Neural progenitor cell (in vitro differentiated cells): ENCODE measurements around the gene TAP2. TPM values are rescaled to one million over a fixed set of nuclear protein-coding genes. Genes with fewer than 3 reads are reported as not detected.

ENCODE experiments used
- DNase-seq: peaks from one replicate; pipeline ENCODE4 v3.0.0-alpha.2; 2016; ENCODE audit warnings: low spot score
- H2AFZ ChIP-seq: fragments of 200-600 bp; sonication (generic); replicated peaks from 2 replicates; pipeline ENCODE4 v1.6.1; 2016; ENCODE audit warnings: antibody characterized with exemption
- H3F3A ChIP-seq: fragments of 200-600 bp; sonication (generic); 2 replicates; pipeline ENCODE4 v1.6.1; 2016; ENCODE audit warnings: antibody characterized with exemption, low read depth
- H3K27ac ChIP-seq: fragments of 200-600 bp; sonication (generic); 2 replicates; pipeline ENCODE4 v1.5.1; 2016; ENCODE audit warnings: mild to moderate bottlenecking
- H3K27me3 ChIP-seq: fragments of 200-600 bp; sonication (generic); 2 replicates; pipeline ENCODE4 v1.6.1; 2016; ENCODE audit warnings: mild to moderate bottlenecking, moderate library complexity
- H3K36me3 ChIP-seq: fragments of 200-600 bp; sonication (generic); 2 replicates; pipeline ENCODE4 v1.5.1; 2016
- H3K4me1 ChIP-seq: fragments of 200-600 bp; sonication (generic); 2 replicates; pipeline ENCODE4 v1.6.1; 2016; ENCODE audit warnings: mixed run types
- H3K4me2 ChIP-seq: fragments of 200-600 bp; sonication (generic); 2 replicates; pipeline ENCODE4 v1.6.1; 2016
- H3K4me3 ChIP-seq: fragments of 200-600 bp; sonication (generic); 2 replicates; pipeline ENCODE4 v1.5.1; 2016
- H3K79me2 ChIP-seq: fragments of 200-600 bp; sonication (generic); 2 replicates; pipeline ENCODE4 v1.6.1; 2016; ENCODE audit warnings: low read depth
- H3K9ac ChIP-seq: fragments of 200-600 bp; sonication (generic); 2 replicates; pipeline ENCODE4 v1.6.1; 2016
- H3K9me3 ChIP-seq: fragments of 200-600 bp; sonication (generic); 2 replicates; pipeline ENCODE4 v1.5.1; 2016; ENCODE audit warnings: low read depth
- H4K20me1 ChIP-seq: fragments of 200-600 bp; sonication (generic); 2 replicates; pipeline ENCODE4 v1.6.1; 2016; ENCODE audit warnings: low read depth
- H3K27ac Mint-ChIP-seq: 3 replicates; pipeline ENCODE4 v1.8.0; 2021; ENCODE audit warnings: mixed read lengths
- H3K27me3 Mint-ChIP-seq: 2 replicates; pipeline ENCODE4 v1.8.0; 2022; ENCODE audit warnings: low read depth, mild to moderate bottlenecking, inconsistent platforms, moderate library complexity, mixed read lengths; ENCODE audit not compliant: insufficient read depth
- H3K36me3 Mint-ChIP-seq: 3 replicates; pipeline ENCODE4 v1.8.0; 2021; ENCODE audit warnings: mixed read lengths
- H3K4me1 Mint-ChIP-seq: 3 replicates; pipeline ENCODE4 v1.8.0; 2021; ENCODE audit warnings: mixed read lengths
- H3K4me3 Mint-ChIP-seq: 3 replicates; pipeline ENCODE4 v1.8.0; 2021; ENCODE audit warnings: mild to moderate bottlenecking, moderate library complexity, mixed read lengths
- H3K9me3 Mint-ChIP-seq: 3 replicates; pipeline ENCODE4 v1.8.0; 2020; ENCODE audit warnings: mixed read lengths
- EZH2 ChIP-seq: fragments of 200-600 bp; sonication (generic); IDR thresholded peaks from 2 replicates; pipeline ENCODE4 v1.6.1; 2017; ENCODE audit warnings: antibody characterized with exemption, mild to moderate bottlenecking, moderate library complexity
- EZH2phosphoT487 ChIP-seq: fragments of 200-600 bp; sonication (generic); IDR thresholded peaks from 2 replicates; pipeline ENCODE4 v1.6.1; 2017; ENCODE audit warnings: antibody characterized with exemption
- total RNA-seq: library from RNA; depleted of rRNA; stranded (reverse); fragments of >200 nt; gene quantifications from 2 replicates; pipeline ENCODE4 v1.2.3, GENCODE V29; 2015; ENCODE audit warnings: low replicate concordance
- TF ChIP-seq, protein P1 (sequence below): fragments of 200-600 bp; sonication (generic); IDR thresholded peaks from 2 replicates; pipeline ENCODE4 v1.5.1; 2017; ENCODE audit warnings: antibody characterized with exemption, mild to moderate bottlenecking

TAP2 gene
- total RNA-seq, 1 donor from 2014 or later: 2.9 TPM

DNA sequence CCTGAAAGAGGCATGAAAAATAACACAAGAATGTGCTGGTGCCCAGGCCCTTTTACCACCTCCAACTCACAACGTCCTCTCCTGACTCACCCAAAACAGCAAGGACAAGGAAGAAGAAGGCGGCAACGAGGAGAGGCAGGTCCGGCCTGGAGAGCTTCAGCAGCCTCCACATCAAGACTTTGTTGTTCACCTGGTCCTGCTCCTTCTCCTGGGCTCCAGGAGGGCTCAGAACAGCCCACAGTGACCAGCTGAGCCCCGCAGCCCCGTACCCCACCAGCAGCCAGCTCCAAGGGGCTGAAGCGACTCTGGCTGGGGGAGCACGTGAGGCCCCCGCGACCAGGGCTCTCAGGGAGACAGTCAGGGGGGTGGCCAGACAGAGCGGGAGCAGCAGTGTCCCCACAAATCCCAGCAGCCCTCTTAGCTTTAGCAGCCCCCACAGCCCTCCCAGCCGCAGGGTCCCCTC, 857 bp downstream of the TAP2 start:
- peak overlapping the region; percentile 90 for H3K4me3 Mint-ChIP-seq
- peaks cover 22% of the 10 kb centered on the region for H3K27me3 Mint-ChIP-seq
- H3K27ac ChIP-seq: no peak overlapping the region
- peak overlapping the region; percentile 67 for H3K4me3 ChIP-seq
- H3K36me3 Mint-ChIP-seq: no peaks in the 10 kb centered on the region
- H3K9me3 Mint-ChIP-seq: no peaks in the 10 kb centered on the region
- no peak overlapping the region for H3K9ac ChIP-seq
- H4K20me1 ChIP-seq: no peaks in the 10 kb centered on the region
- TF ChIP-seq EZH2: no peak
- TF ChIP-seq, protein P1, sequence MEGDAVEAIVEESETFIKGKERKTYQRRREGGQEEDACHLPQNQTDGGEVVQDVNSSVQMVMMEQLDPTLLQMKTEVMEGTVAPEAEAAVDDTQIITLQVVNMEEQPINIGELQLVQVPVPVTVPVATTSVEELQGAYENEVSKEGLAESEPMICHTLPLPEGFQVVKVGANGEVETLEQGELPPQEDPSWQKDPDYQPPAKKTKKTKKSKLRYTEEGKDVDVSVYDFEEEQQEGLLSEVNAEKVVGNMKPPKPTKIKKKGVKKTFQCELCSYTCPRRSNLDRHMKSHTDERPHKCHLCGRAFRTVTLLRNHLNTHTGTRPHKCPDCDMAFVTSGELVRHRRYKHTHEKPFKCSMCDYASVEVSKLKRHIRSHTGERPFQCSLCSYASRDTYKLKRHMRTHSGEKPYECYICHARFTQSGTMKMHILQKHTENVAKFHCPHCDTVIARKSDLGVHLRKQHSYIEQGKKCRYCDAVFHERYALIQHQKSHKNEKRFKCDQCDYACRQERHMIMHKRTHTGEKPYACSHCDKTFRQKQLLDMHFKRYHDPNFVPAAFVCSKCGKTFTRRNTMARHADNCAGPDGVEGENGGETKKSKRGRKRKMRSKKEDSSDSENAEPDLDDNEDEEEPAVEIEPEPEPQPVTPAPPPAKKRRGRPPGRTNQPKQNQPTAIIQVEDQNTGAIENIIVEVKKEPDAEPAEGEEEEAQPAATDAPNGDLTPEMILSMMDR: no peak
- no peak for TF ChIP-seq EZH2phosphoT487
- H3K27ac Mint-ChIP-seq: peak overlapping the region; percentile 40
- peak overlapping the region; percentile 66 for H2AFZ ChIP-seq
- peaks cover 6% of the 10 kb centered on the region for H3K4me1 Mint-ChIP-seq
- no peaks in the 10 kb centered on the region for H3K79me2 ChIP-seq
- H3K4me2 ChIP-seq: peak overlapping the region; percentile 71
- peaks cover 5% of the 10 kb centered on the region for H3F3A ChIP-seq
- no peak for DNase-seq
- no peaks in the 10 kb centered on the region for H3K9me3 ChIP-seq
- peaks cover 27% of the 10 kb centered on the region for H3K27me3 ChIP-seq
- H3K36me3 ChIP-seq: no peaks in the 10 kb centered on the region
- peaks cover 5% of the 10 kb centered on the region for H3K4me1 ChIP-seq

DNA sequence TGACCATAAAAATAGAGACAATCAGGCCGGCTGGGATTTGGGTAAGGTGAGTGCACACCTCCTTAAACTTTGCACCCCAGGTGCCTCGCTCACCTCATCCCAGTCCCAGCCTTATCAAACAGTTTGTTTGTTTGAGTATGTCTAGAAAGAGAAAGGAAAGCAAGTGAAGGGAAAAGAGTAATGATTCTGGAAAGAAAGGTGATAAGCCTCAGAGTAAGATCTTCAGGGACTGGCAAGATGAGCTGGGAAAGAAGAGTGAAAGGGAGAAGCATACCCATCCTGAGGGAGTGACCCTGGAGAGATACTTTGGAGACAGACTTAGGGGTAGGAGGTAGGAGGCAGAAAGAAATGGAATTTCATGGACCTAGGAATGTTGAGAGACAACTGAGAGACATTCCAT, 1.7 kb downstream of the TAP2 start:
- H3K27me3 ChIP-seq: peaks cover 19% of the 10 kb centered on the region
- no peak overlapping the region for H3K4me2 ChIP-seq
- no peaks in the 10 kb centered on the region for H3K9me3 ChIP-seq
- no peaks in the 10 kb centered on the region for H3K9me3 Mint-ChIP-seq
- H3K27ac ChIP-seq: no peak overlapping the region
- no peaks in the 10 kb centered on the region for H4K20me1 ChIP-seq
- TF ChIP-seq, protein P1: no peak
- TF ChIP-seq EZH2phosphoT487 (no peak), EZH2 (no peak)
- peaks cover 15% of the 10 kb centered on the region for H3K27me3 Mint-ChIP-seq
- DNase-seq: no peak
- no peaks in the 10 kb centered on the region for H3K36me3 ChIP-seq
- H3K27ac Mint-ChIP-seq: peak overlapping the region; percentile 40
- H3K4me1 Mint-ChIP-seq: peaks cover 6% of the 10 kb centered on the region
- H3K9ac ChIP-seq: no peak overlapping the region
- H3F3A ChIP-seq: peaks cover 5% of the 10 kb centered on the region
- peaks cover 5% of the 10 kb centered on the region for H3K4me1 ChIP-seq
- H3K79me2 ChIP-seq: no peaks in the 10 kb centered on the region
- no peak overlapping the region for H2AFZ ChIP-seq
- H3K36me3 Mint-ChIP-seq: no peaks in the 10 kb centered on the region
- H3K4me3 ChIP-seq: no peak overlapping the region
- H3K4me3 Mint-ChIP-seq: peak overlapping the region; percentile 79

DNA sequence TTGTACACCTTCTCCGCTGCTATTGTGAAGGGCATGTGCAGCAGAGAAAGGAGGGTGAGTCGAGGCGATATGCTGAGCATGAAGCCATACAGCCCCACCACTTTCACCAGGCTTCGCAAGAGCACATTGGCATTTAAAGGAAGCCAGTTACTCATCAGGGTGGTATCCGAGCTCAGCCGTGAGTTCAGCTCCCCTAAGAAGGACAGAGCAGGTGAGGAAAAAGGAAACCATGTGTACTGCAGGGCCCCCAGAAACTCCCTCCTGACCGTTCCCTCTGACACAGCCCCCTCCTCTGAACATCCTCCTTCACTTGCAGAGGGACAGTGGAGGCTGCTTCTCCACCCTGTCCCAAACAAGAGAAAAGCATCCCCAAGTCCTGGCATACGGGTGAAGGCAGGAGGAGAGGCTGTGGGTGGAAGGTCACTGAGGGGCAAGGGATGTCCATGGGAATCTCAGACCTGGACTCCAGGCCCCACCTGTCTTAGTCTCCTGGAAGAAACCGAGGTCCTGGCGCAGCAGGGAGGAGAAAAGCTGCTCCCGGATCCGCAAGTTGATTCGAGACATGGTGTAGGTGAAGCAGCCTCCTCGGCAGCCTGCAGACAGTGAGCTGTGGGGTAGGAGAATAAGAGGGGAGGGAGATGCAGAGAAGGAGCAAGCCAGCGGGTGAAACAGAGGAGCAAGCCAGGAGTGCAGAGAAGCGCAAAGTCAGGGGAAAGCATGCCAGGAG, 3.2 kb downstream of the TAP2 start:
- H3K4me1 Mint-ChIP-seq: peaks cover 6% of the 10 kb centered on the region
- H3K27ac ChIP-seq: no peak overlapping the region
- peaks cover 5% of the 10 kb centered on the region for H3K4me1 ChIP-seq
- H3K27me3 Mint-ChIP-seq: peaks cover 4% of the 10 kb centered on the region
- TF ChIP-seq EZH2 (no peak), EZH2phosphoT487 (no peak)
- TF ChIP-seq, protein P1: no peak
- H3K4me2 ChIP-seq: no peak overlapping the region
- DNase-seq: no peak
- H3K9ac ChIP-seq: no peak overlapping the region
- no peak overlapping the region for H3K4me3 ChIP-seq
- H3K36me3 ChIP-seq: no peaks in the 10 kb centered on the region
- H3F3A ChIP-seq: peaks cover 5% of the 10 kb centered on the region
- H4K20me1 ChIP-seq: no peaks in the 10 kb centered on the region
- no peak overlapping the region for H2AFZ ChIP-seq
- no peaks in the 10 kb centered on the region for H3K79me2 ChIP-seq
- H3K36me3 Mint-ChIP-seq: no peaks in the 10 kb centered on the region
- peaks cover 14% of the 10 kb centered on the region for H3K27me3 ChIP-seq
- H3K4me3 Mint-ChIP-seq: no peak overlapping the region
- H3K9me3 ChIP-seq: no peaks in the 10 kb centered on the region
- no peaks in the 10 kb centered on the region for H3K9me3 Mint-ChIP-seq
- H3K27ac Mint-ChIP-seq: no peak overlapping the region
